Brain microvascular endothelial cell (primary cell): ENCODE data around the gene IP6K2.
"Not testable (repeated sequence)": the region's sequence is repeated elsewhere in the genome, so short reads cannot be mapped to it uniquely, and the experiment has no call there.

Source experiments
- DNase-seq: peaks from one replicate; pipeline ENCODE4 v3.0.0-alpha.2; 2020
- H3K27ac ChIP-seq: fragments of 250-450 bp; sonication (Bioruptor Pico); 2 replicates; pipeline ENCODE4 v1.5.1; 2020; ENCODE audit warnings: mild to moderate bottlenecking, moderate library complexity
- H3K27me3 ChIP-seq: fragments of 250-450 bp; sonication (Bioruptor Pico); replicated peaks from 2 replicates; pipeline ENCODE4 v1.5.1; 2020; ENCODE audit warnings: mild to moderate bottlenecking
- H3K36me3 ChIP-seq: fragments of 250-450 bp; sonication (Bioruptor Pico); replicated peaks from 2 replicates; pipeline ENCODE4 v1.5.1; 2020; ENCODE audit warnings: mild to moderate bottlenecking
- H3K4me3 ChIP-seq: 2 replicates; pipeline ENCODE4 v1.5.1; 2011; ENCODE audit warnings: low read depth, mild to moderate bottlenecking, control low read depth, low read length, moderate library complexity
- CTCF ChIP-seq: IDR thresholded peaks from 2 replicates; pipeline ENCODE4 v1.5.1; 2011; ENCODE audit warnings: low read depth, mild to moderate bottlenecking, moderate library complexity, low read length, control low read depth, inconsistent platforms; ENCODE audit errors: missing control alignments
- in situ Hi-C: cut with HindIII; loops from 2 replicates; pipeline ENCODE4 v1.10.0; 2017; ENCODE audit warnings: low sequenced_read_pairs, low pct_ligation_motif_present

Gene IP6K2

GRCh38 chr3:48756640-48757039 is 39.6 kb upstream of the IP6K2 start:
- Histone ChIP-seq H3K27ac (no peak overlapping the region), H3K27me3 (no peaks in the 10 kb centered on the region), H3K36me3 (peaks cover 11% of the 10 kb centered on the region), H3K4me3 (no peak overlapping the region)
- DNase-seq, result no peak
- in situ Hi-C loops, result no loop called here
- TF ChIP-seq CTCF, result no peak

- in situ Hi-C loops, result no loop called here
- Histone ChIP-seq H3K4me3 (no peak overlapping the region), H3K27me3 (no peaks in the 10 kb centered on the region), H3K36me3 (peaks cover 23% of the 10 kb centered on the region), H3K27ac (no peak overlapping the region)
- DNase-seq, result no peak
- TF ChIP-seq CTCF, result no peak
Measured at GRCh38 chr3:48750856-48751255, 33.8 kb upstream of the IP6K2 start.

- no peak for DNase-seq
- H3K36me3 ChIP-seq, result peaks cover 25% of the 10 kb centered on the region
- no peaks in the 10 kb centered on the region for H3K27me3 ChIP-seq
- TF ChIP-seq CTCF, result no peak
- H3K4me3 ChIP-seq, result no peak overlapping the region
- in situ Hi-C loops, result no loop called here
- no peak overlapping the region for H3K27ac ChIP-seq
Measured at GRCh38 chr3:48748754-48749153, 31.7 kb upstream of the IP6K2 start.

- no peak for DNase-seq
- H3K36me3 ChIP-seq, result peaks cover 25% of the 10 kb centered on the region
- H3K4me3 ChIP-seq, result no peak overlapping the region
- H3K27ac ChIP-seq, result no peak overlapping the region
- H3K27me3 ChIP-seq, result no peaks in the 10 kb centered on the region
- in situ Hi-C loops, result no loop called here
- TF ChIP-seq CTCF, result no peak
Measured at GRCh38 chr3:48747706-48748105, 30.7 kb upstream of the IP6K2 start.

GRCh38 chr3:48747015-48747615 is 30.1 kb upstream of the IP6K2 start:
- Histone ChIP-seq H3K27me3 (no peaks in the 10 kb centered on the region), H3K36me3 (peaks cover 23% of the 10 kb centered on the region), H3K27ac (no peak overlapping the region), H3K4me3 (no peak overlapping the region)
- no peak for TF ChIP-seq CTCF
- no peak for DNase-seq
- in situ Hi-C loops, result no loop called here

GRCh38 chr3:48743773-48744172 is 26.8 kb upstream of the IP6K2 start:
- TF ChIP-seq CTCF, result no peak
- Histone ChIP-seq H3K4me3 (no peak overlapping the region), H3K27me3 (no peaks in the 10 kb centered on the region), H3K27ac (no peak overlapping the region), H3K36me3 (peaks cover 7% of the 10 kb centered on the region)
- no peak for DNase-seq
- in situ Hi-C loops, result no loop called here

- H3K4me3 ChIP-seq, in situ Hi-C loops, H3K27ac ChIP-seq, H3K27me3 ChIP-seq, DNase-seq, H3K36me3 ChIP-seq: not testable (repeated sequence)
Measured at GRCh38 chr3:48741226-48741625, 24.2 kb upstream of the IP6K2 start.
